HG03558 (cell line): ENCODE data around the gene DIAPH2.

Experiments
- ATAC-seq: cut with Tn5 transposase; IDR thresholded peaks from one replicate; pipeline ENCODE4 v1.9.1; 2021; ENCODE audit warnings: moderate number of reproducible peaks; ENCODE audit not compliant: unreplicated experiment; ENCODE audit errors: extremely low read depth

Gene DIAPH2

DNA sequence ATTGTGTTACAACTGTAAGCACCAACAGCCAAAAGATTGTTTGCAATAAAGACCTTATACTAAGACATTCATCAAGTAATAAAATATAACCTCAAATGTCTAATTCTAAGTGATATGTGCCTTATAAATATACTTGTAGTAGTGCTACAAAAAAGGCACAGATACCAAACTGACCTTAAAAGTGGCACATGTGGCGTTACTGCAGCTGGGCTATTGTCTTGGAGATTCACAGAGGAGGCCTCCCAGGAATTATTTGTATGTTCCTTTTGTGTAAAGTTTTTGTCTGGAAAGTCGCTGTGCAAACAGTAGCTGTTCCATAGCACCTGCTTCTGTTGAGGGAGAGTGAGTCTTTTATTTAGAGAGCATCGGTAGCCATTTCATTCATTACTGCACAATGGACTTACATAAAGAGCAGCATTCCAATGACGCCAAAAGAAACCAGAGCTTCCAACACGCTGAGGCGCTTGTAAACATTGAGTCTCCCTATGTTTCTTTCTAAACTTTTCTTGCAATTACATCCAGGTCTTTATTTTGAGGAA, 342.8 kb downstream of the DIAPH2 start:
- no peak for ATAC-seq

DNA sequence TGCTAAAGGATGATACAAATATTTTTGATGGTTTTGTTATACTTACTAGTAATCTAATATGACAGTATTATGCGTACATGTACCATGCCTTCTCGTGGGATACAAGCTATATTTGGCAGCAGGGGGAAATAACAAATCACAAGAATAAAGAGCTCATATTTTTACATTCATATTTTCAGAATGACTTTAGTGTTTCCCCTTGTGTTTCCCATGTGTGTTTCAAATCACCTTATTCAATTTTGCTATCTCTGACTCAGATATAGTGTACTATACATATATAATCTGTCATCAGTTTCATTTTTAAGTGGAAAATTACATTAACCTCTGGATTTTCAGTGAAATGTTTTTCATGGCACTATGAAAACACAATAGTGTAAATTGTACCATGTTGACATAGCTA, 345.8 kb downstream of the DIAPH2 start:
- no peak for ATAC-seq

DNA sequence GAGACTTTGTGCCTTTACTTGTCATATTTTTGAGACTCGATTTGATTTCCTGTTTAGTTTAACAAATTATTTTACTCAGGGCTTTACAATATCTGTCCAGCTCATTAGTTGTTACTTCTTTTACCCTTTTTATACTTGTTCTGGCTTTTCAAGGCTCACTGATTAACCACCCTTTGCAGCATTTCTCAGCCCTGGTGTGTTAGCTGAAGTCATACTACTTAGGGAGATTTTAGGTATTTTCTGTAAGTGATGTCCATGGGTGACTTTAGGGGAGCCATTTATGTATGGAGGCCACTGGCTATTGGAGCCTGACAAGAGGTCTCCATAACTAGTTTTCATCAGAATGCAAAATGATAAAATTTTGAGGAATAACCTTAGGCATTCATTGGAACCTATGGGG, 346.3 kb downstream of the DIAPH2 start:
- ATAC-seq: no peak

DNA sequence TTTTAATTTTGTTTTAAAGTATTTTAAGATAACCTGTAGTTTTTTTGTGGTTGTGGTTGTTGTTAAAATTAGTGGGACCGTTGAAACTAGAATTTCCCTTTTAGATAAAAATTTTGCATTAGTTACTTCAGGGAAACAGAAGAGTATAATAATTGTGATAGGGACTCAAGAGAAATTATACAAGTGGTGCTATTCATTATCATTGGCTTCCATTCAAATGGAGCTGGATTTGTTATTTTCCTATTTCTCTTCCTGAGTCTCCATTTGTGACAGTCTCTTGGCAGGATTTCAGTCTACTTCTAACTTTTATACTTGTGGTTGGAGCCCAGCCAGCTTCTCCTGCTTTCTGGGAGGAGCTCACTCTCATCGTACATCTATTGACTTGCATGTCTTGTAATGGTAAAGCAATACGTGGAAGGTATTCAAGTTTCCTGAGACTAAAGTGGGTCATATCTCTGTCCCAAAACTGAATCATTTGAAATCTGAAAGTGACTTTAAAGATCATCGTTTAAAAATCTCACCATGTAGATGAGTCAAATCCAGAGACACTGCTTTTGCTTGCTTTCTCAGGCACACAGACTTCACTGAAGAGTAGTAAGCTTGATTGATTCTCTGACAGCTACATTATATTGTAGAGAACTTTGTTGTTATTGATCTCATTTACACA, 354.9 kb downstream of the DIAPH2 start:
- ATAC-seq: peak; percentile 85

DNA sequence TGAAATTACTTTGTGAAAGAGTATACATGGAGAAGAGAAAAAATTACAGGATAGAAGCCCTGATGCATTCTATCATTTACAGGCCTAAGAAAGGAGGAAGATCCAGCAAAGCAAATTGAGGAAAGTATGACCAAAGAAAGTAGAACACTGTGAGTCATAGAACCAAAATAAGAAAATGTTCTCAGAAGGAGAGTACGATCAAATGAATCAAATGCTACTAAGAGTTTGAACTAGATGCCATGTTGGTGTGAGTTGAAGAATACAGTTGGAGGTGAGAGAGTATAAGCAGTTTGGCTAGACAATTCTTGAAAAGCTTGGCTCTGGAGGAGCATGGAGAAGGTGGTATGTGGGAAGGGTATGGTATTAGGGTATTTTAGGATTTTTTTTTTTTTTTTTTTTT, 360.8 kb downstream of the DIAPH2 start:
- no peak for ATAC-seq

DNA sequence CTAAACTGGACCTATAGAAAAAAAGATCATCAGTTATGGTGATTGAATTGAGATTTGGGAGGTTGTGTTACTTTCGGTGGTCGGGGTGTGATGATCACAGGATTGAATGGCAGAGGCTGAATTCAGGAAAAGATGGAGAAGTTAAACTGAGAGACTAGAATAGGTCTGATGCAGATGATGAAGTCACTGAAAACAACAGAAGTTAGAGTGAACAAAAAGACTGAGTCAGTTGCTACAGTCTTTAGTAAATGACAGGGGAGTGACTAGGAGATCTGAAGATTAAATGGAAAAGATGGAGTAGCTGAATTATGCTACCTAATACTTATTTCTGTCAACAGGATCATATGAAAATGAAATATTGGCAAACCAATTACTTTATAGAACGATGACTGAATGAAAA, 362.2 kb downstream of the DIAPH2 start:
- no peak for ATAC-seq

DNA sequence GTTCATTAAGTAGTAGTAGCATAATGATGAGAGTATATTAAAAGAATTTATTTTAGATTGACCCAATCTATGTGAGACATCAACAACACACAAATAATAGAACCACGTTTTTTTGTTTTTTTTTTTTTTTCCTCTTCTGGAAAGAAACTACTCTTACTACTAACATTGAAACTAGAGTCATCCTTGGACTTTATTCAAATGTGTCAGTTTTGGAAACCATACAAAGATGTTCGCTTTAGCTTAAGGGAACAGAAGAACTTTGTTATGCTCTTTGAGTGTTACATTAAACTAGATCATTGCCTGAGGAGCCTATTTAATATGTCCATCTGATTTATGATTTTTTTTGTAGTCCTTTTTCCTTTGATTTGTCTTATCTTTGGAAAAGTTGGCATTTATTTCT, 365.8 kb downstream of the DIAPH2 start:
- no peak for ATAC-seq

DNA sequence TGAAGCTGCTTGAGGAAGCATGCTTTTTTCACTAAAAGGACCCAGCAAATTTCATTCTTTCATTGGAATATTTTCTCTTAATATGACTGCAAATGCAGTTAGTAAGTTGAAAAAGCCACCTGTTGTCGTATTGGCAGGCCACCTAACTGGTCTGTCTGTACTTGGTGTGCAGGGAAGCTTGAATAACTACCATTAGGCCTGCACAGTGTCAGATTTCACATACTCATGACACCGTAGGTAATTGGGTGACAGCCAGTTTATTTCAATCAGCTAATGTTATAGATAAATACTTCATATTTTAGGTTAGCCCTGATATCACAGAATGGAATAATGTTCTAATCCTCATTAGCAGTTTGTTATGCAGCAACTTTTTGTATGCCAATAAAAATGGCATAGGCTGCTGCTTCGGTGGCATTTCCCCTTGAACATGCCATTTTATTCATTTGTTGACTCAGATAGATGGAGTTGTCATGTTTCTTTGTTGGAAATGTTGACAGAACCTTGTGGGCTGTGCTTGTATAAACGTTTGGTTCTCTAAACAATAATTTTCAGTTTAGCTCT, 372.8 kb downstream of the DIAPH2 start:
- ATAC-seq: no peak

DNA sequence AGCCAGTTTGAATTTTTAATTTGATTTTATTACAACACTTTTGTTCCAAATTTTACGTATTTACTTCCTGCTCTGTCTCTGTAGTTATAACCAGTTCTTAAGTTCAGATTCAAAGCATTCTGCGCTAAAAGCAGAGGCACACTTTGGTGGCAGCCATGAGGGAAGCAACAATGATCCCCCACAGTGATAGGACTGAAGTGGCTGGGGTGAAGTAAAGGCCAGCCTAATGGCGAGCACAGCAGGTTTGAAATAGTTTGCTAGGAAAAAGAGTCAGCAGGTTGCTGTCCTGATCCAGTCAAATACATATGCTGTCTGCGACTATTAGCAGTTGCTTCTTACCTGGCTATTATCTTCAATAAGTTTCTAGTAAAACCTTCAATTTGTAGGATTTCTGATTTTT, 375.4 kb downstream of the DIAPH2 start:
- ATAC-seq: no peak

DNA sequence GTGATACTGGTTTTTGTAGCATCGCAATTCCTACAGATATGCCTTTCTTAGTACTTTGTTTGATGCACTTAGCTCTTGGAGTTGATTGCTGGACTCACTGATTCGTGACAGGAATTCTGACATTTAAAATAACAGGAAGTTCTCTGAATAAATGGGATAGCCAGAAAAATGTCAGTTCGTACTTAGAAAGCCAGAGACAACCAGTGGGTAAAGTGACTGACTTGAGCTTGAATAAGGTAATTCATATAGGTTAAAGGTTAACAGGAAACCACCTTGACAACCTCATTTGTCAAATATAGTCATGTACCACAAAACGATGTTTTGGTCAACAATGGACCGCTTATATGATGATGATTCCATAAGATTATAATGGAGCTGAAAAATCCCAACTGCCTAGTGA, 380.4 kb downstream of the DIAPH2 start:
- ATAC-seq: no peak

DNA sequence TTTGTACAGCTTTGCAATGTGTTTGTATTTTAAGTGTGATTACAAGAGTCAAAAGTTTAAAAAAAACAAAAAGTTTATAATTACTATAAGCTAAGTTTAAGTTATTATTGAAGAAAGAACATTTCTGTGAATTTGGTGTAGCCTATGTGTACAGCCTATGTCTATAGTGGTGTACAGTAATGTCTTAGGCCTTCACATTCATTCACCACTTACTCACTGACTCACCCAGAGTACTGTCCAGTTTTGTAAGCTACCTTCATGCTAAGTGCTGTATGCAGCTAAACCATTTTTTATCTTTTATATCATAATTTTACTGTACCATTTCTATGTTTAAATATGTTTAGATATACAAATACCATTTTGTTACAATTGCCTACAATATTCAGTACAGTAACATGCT, 381.3 kb downstream of the DIAPH2 start:
- ATAC-seq: no peak

DNA sequence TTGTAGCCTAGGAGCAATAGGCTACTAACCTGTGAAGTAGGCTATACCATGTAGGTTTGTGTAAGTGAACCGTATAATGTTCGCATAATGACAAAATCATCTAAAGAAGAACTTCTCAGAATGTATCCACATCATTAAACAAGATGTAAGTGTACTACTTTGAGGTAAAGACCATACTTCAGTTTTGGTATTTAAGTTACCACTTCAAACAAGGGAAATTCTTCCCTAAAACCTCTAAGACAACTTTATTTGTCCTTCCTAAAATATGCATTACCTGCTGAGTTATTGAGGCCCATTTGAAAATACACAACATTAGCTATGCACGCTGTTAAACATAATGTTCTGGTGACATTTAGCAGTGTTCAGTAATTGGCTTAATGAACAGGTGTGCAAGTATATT, 381.7 kb downstream of the DIAPH2 start:
- ATAC-seq: no peak

DNA sequence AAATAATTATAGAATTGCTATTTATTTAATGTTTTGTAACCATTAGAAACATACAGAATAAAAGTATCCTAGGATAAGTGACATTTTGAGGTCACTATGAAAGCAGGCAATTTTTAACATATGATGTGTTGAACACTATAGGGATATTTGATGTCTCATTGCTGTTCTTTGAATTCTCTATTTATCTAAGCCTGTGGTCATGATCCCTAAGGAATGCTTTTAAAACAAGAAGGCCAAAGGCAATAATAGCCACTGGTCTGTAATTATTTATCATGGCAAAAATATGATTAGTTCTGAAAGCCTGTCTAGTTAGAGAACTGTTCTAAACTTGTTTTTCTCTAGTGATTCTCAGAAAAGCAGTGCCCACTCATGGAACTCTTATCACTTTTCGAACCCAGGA, 385.7 kb downstream of the DIAPH2 start:
- no peak for ATAC-seq

DNA sequence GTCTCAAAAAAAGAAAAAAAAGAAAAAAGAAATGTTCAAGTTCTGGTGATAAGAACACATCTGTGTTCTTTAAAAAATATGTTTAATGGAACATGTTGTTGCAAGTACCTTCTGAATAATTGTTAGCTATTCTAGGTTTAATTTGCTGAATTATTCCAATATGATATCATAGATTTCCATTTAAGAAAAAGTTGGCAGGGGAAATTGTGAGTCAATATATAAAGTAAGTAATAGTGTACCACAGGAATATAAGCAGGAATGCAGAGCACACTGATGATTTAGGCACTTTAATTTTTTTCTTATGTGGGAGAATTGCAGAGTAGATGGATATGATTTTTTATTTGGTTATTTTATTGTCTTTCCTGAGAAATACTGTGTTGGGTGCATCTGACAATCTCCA, 389.8 kb downstream of the DIAPH2 start:
- ATAC-seq: no peak

DNA sequence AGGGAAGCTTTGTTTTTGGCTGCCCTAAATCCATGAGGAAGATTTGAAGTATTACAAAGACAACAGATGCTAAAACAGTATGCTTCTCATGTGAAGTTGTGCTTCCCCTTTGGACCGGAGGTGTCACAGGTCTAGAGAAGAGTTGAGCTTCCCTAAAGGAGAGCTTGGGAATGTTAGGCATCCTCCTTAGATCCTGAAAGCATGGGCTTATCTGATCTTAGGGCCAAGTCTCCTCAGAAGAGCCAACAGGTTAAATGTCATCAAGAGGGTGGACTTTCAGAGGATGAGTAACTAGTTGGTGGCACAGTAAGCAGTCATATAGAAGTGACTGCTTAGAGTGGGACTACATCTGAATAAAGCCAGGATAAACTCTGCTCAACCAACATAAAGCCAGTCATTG, 404.5 kb downstream of the DIAPH2 start:
- ATAC-seq: no peak

DNA sequence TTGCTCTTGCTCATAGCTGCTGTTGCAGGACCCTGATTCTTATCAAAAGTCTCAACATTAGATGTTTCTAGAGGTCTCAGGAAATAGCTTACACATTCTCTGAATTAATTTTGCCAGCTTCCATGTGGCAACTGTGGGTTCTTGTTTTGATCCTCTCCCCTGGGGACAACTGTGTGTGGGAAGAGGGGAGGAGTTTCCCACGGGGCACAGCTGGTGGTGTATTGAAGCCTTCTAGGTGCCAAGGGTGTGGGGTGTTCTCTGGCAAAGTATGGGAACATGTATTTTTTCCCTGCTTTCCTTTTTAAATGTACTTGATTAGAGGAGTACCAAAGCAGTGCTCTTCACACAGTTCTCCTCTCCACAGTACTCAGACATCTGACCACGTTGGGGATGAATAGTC, 411.7 kb downstream of the DIAPH2 start:
- ATAC-seq: no peak

DNA sequence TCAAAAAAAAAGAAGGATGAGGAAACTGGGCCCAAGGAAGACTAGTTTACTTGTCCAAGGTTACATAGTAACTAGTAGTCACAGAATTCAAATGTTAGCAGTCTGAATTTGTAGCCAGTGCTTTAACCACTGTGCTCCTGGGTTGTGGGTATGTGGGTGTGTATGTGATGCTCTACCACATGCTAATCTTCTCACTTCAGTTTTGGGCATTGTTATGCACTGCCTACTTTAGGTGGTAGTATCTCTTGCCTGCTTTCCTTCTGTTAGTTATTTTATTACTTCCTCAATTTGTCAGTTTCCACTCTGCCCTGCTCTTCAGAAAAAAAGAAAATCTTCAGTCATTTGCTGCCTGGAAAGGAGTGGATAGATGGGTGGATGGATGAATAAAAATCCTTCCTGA, 418.3 kb downstream of the DIAPH2 start:
- no peak for ATAC-seq

DNA sequence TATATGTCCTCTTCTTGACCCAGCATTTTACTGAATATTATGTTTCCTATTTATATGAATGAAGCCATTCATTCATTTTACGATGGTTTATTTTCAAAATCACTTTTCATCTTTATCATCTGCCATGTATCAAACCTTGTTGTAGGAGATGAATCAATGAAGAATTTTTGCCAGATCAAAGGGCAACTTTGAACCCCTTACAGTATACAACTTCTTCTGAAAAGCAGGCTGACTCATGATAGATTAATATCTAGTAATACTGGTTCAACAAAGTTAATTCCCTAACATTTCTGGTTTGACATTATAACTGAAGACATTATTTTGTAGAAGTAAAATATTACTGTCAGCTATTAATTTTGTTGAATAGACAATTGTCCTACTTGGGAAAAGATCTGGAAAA, 425.1 kb downstream of the DIAPH2 start:
- ATAC-seq: no peak

DNA sequence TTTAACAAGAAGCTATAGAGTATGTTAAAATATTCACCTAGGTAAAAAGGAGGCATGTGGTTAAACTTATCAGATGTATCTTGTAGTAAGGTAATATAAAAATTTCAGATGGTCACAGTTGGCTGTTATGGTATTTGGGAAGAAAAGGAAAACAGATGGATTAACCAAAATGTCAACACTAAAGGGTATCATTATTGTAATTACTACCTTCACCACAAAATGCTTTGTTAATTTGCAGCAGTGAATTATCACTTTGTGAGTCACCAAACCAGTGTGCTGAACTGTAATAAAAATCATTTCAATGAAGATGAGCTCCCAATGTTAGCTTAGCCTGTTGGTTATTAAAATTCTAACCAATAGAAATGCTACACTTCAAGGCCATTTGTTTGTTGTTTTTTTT, 432.9 kb downstream of the DIAPH2 start:
- ATAC-seq: no peak

DNA sequence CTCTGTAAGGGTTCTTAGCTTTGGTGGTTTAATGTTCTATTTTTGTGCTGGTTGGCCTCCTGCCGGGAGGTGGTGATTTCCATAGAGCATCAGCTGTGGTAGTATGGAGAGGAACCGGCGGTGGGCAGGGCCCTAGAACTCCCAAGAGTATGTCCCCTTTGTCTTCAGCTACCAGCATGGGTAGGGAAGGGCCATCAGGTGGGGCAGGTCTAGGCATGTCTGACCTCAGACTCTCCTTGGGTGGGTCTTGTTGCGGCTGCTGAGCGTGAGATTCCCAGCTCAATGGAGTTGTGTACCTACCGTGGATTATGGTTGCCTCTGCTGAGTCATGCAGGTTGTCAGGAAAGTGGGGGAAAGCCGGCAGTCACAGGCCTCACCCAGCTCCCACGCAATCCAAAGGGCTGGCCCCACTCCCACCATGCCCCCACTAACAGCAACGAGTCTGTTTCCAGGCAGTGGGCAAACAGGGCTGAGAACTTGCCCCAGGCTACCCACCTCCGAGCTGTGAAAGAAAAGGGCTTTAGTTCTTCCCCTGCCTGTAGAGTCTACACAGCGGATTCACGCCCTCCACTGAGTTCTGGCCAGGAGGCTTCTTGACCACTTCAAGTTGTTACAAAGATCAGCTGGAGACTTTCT, 434.9 kb downstream of the DIAPH2 start:
- ATAC-seq: no peak

DNA sequence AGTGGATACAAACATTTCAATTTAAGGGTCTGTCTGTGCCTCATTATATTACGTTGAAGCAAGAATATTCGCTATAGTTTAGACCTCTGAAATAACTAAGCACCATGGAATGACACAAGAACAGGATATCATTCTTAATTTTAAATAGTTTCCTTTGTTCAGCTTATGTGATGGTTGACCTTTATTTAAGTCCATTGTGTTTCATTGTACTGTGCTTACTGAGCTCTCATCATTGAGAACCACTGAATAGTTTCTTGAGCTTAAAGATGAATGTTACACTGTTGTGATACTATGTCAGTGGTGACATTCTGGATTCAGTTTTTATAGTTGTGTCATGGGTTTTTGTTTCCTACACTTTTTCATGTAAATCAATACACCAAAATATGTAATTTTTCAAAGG, 438.4 kb downstream of the DIAPH2 start:
- ATAC-seq: no peak

DNA sequence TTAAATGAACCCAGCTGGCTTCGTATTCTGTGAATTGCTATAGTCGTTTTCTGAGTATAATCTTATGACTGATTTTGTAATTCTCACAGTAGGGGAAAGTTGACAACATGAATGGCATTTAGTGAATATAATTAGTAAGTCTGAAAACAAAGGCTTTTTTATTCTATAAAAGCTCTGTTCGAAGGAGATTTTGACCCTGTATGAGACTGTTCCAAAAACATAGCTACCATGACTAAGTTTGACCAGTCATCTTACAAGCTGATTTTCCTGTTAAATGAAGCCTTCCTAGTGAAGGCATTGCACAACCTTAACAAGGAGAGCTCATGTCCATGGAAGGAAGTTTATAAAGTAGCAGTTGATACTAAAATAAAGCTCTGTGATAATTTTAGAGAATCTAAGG, 441.4 kb downstream of the DIAPH2 start:
- ATAC-seq: no peak
